C4-2B (cell line): Measurements from ENCODE around the gene PCDHGB1.
A peak's percentile ranks its signal among the peaks of the same experiment; 100 is the strongest.
"Not testable (repeated sequence)": the region's sequence is repeated elsewhere in the genome, so short reads cannot be mapped to it uniquely, and the experiment has no call there.

Source experiments
- H3K27ac ChIP-seq: fragments of 450-650 bp; 2 replicates; pipeline ENCODE4 v1.5.1; 2017
- CTCF ChIP-seq: fragments of 450-650 bp; conservative IDR thresholded peaks from 2 replicates; pipeline ENCODE4 v1.5.1; 2017; ENCODE audit warnings: mild to moderate bottlenecking
- ZFX ChIP-seq: fragments of 450-650 bp; IDR thresholded peaks from 2 replicates; pipeline ENCODE4 v1.6.1; 2017

Gene PCDHGB1

DNA sequence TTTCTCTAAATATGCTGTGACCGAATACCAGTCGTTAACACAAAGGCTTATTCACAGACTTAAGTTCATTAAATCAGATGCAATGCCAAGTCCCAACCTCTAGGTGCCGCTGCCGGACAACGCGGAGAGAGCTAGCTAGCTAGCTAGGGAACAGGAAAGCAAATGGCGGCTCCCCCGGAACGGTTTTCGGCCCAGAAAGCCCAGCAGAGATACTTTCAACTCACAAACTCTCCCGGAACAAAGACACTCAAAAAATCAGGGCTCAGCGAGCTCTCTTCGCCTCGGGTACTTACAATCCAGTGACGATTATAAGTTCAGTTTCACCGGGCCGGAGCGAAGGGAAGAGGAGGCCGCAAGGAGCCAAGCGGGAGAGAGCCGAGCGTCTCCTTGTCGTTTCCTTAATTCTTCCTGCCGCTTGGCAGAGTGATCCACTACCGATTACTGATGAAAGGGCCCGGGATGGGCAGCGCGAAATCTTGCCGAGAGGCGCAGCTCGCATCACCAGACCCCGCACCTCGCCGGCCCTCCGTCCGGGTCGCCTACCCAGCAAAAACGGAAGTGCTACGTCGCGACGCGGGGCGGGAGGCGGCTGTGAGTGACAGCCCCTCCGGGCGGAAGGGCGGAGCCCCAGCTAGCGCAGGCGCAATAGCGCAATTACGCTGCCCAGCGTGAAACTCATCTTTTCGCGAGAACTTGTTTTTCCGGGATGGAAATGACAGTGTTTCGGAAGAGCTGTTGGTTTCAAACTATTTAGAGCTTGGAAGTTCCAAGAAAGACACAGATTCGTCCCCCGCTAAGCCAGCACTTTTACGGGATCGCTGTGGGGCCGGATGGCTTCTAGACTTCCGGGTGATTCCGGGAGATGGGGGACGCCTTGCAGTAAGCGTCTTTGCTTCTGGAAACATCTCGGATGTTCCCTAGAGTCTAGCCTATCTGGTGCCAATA lies 29.4 kb upstream of the PCDHGB1 start, which contains the start of gene TAF7:
Gene TAF7, minus strand, starts transcription at position 560 of the 945 bp plus-strand sequence. CDS start 740 bp downstream, outside the sequence.
- H3K27ac ChIP-seq: peak within 1 kb of the TSS; percentile 60
- TF ChIP-seq ZFX (peak; percentile 92), CTCF (peak; percentile 93)

GRCh38 chr5:141322261-141322660 lies 27.6 kb upstream of the PCDHGB1 start:
- no peak overlapping the region for H3K27ac ChIP-seq
- TF ChIP-seq ZFX: no peak
- no peak for TF ChIP-seq CTCF

DNA sequence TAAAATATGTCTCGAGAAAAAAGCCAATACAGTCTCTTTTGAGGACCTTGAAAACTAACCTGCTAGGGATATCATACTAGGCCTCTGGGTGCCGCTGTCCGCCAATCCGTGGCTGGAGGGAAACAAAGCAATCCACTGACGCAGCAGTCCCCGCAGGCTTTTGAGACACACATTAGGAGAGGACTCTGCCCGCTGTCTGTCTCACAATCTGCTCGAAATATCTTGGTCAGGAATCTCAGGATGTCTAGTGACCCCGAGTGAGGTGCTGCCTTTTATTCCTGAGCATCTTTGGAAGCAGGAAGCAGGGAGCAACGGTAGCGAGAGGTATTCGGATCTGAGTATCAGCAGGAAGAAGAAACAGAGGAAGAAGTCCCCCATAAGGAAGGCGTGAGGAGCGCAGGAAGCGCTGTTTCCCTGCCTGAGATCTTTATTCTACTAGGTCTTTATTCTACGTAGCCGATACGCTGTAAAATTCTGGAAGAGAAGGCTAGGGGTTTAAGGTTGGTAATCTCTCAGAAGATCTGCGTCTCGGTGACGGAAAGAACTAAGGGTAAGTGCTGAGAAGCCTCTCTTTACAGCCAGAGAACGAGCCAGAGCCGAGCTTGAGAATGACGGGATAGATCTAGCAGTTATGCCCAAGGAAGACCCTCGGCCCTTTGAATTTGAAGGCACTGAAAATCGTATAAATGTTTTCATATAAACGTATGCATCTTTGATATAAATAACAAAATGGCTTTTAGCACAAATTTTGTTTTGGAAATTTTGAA lies 23.6 kb upstream of the PCDHGB1 start:
- TF ChIP-seq ZFX: no peak
- TF ChIP-seq CTCF: peak; percentile 67

DNA sequence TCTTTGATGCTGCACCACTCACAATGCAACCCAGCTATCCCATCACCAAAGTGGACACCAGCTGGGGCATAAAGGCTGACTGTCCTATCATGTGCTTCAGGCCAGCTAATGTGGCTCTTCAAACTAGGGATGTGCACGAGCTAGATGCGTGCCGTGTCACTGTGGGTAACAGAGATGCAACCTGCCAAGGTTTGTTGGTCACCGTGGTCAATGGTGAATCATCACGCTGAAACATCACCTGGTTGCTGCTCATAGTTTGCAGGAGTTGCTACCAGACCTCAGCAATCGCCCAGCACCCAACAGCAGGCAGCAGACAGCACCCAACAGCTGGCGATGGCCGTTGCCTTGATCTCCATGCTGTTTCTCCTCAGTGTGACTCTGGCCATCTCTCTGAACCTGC lies 21.7 kb upstream of the PCDHGB1 start:
- TF ChIP-seq CTCF (no peak), ZFX (no peak)

More for the DNA sequence above, 23.6 kb upstream of the PCDHGB1 start:
- no peak overlapping the region for H3K27ac ChIP-seq

GRCh38 chr5:141330299-141331080 lies 19.4 kb upstream of the PCDHGB1 start, which contains the start of gene PCDHGA1:
Gene PCDHGA1 (plus strand): TSS chr5:141330514.
- TF ChIP-seq ZFX: no peak
- TF ChIP-seq CTCF: peak; percentile 66
- H3K27ac ChIP-seq: no peak within 1 kb of the TSS

More for the DNA sequence above, 21.7 kb upstream of the PCDHGB1 start:
- H3K27ac ChIP-seq: no peak overlapping the region

DNA sequence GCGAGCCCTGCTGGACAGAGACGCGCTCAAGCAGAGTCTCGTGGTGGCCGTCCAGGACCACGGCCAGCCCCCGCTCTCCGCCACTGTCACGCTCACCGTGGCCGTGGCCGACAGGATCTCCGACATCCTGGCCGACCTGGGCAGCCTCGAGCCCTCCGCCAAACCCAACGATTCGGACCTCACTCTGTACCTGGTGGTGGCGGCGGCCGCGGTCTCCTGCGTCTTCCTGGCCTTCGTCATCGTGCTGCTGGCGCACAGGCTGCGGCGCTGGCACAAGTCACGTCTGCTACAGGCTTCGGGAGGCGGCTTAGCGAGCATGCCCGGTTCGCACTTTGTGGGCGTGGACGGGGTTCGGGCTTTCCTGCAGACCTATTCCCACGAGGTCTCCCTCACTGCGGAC lies 17.3 kb upstream of the PCDHGB1 start:
- H3K27ac ChIP-seq: not testable (repeated sequence)

GRCh38 chr5:141338538-141339306 lies 11.2 kb upstream of the PCDHGB1 start, which contains the start of gene PCDHGA2:
Gene PCDHGA2 (plus strand): TSS chr5:141338760.
- peak; percentile 63 for TF ChIP-seq CTCF
- no peak for TF ChIP-seq ZFX
- no peak within 1 kb of the TSS for H3K27ac ChIP-seq

- not testable (repeated sequence) for H3K27ac ChIP-seq
Measured at GRCh38 chr5:141340781-141341354, 9.0 kb upstream of the PCDHGB1 start.
